CD4-positive, alpha-beta T cell treated with Interferon gamma for 1 hour (primary cell): ENCODE results near the gene CALN1.

Experiments used
- DNase-seq: peaks from one replicate; pipeline ENCODE4 v3.0.0-alpha.2; 2020

Gene CALN1

DNA sequence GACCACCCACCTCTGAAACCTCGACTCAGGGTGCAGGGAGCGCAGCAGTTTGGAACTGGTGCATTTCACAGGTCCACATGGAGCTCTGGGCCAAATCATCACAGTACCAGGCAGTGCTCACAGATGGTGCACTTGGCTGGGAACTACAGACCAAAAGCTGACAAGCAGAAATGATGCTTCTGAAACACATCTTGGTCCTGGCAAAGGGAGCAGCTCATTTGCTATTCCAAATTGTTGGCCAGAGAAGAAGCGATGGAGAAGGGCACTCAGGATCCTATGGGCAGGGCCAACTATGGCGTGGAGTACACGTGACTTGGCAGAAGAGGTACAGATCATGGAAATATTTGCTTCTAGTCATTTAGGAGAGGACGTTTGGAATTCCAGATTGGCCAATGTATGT lies 383.9 kb downstream of the CALN1 start:
- no peak for DNase-seq

- no peak for DNase-seq
These were observed 386.7 kb downstream of the CALN1 start for GRCh38 chr7:72025381-72025960.

DNA sequence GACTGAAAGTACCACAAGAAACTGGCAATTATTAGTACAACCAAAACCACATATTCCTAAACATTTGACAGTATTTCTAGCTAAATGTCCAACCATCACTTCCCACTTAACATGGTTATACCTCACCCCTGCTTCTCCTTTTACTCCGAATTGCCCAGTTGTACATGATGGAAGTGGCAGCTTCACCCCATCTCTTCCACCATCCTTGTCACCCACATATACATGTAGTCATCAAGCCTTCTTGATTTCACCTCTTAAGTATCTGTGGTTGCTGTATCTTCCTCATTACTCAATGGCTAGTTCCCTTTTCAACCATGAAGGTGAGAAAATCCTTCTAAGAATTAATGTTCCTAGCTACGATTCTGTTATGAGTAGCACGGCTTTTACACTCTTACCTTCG lies 388.2 kb downstream of the CALN1 start:
- DNase-seq, result no peak

DNA sequence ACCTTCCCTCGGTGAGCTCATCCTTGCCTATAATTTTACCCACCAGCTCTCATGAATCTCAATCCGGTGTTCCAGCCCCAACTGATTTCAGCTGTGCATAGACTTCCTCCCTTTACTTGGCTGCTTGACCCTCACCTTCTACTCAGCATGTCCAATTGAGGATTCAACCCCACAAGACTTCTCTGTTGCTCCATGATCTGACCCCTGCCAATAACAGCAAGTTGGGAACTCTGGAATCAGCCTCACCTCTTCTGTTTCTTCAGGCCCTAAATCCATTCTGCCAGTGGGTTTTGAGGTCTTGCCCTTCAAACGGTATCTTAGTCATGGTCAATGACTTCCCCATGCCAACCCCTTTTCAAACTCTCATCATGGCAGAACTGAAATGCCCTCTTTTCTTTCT lies 390.4 kb downstream of the CALN1 start:
- no peak for DNase-seq

DNA sequence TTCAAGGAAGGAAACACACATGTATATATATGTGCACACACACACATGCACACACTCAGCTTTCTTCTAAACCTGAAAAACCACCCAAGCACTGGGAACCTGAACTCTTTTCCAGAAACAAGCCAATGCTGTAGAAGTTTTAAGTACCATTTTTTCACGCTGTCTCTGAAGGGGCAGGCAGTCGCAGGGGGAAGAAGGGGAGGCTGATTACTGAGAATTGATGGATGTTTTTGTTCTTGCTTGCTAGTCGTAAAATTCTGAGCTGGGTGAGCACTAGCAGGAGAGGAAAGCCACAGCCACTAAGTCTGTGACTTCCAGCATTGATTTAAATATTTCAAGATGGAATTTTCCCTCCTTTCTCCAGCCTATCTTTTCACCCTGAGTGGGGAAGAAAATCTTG lies 391.8 kb downstream of the CALN1 start:
- DNase-seq, result no peak

GRCh38 chr7:72019436-72019835 lies 392.7 kb downstream of the CALN1 start:
- no peak for DNase-seq

GRCh38 chr7:72017756-72018155 lies 394.4 kb downstream of the CALN1 start:
- DNase-seq, result no peak

DNA sequence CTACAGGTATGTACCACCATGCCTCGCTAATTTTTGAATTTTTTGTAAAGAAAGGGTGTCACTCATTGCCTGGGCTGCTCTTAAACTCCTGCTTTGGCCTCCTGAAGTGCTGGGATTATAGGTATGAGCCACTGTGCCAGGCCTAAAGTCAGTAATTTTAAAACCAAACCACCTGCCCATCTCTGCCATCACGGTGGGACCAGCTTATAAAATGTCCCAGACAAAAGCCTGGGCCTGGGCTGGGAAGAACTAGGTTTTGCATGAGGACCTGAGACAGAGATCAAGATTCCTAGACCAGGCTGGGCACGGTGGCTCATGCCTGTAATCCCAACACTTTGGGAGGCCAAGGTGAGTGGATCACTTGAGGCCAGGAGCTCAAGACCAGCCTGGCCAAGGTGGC lies 395.6 kb downstream of the CALN1 start:
- DNase-seq, result no peak

DNA sequence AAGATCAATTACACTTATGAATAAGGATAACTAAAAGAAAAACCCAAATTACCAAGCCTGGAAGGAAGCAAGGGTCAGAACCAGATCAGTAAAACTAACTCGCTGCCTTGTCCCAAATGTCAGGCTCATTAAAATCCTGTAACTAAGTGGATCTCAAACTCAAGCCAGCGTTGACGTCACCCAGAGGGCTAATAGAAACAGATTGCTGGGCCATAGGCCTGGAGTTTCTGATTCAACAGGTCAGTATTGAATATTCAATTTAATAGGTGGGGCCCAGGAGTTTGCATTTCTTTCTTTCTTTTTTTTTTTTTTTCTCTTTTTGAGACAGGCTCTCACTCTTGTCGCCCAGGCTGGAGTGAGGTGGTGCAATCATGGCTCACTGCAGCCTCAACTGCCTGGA lies 397.0 kb downstream of the CALN1 start:
- no peak for DNase-seq

- DNase-seq, result no peak
These were observed 405.1 kb downstream of the CALN1 start for GRCh38 chr7:72007018-72007417.

- no peak for DNase-seq
These were observed 408.9 kb downstream of the CALN1 start for GRCh38 chr7:72003236-72003635.

DNA sequence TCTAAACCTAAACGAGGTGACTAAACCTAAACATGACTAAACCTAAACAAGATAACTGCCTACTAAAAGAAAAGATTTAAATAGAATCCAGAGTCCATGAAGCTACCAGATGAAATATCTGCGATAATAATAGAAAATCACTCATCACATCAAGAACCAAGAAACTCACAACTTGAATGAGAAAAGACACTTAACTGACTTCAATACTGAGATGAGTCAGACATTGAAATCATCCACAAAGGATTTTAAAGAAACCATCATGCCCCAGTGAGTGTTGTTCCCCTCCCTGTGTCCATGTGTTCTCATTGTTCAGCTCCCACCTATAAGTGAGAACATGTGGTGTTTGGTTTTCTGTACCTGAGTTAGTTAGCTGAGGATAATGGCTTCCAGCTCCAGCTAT lies 416.0 kb downstream of the CALN1 start:
- no peak for DNase-seq

- no peak for DNase-seq
These were observed 417.0 kb downstream of the CALN1 start for GRCh38 chr7:71995111-71995510.

- no peak for DNase-seq
These were observed 420.6 kb downstream of the CALN1 start for GRCh38 chr7:71991586-71991985.

DNA sequence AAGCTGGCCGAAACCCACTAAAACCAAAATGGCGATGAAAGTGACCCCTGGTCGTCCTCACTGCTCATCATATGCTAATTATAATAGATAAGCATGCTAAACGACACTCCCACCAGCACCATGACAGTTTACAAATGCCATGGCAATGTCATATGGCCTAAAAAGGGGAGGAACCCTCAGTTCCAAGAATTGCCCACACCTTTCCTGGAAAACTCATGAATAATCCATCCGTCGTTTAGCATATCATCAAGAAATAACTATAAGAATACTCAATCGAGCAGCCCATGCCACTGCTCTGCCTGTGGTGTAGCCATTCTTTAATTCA lies 422.0 kb downstream of the CALN1 start:
- DNase-seq, result no peak

DNA sequence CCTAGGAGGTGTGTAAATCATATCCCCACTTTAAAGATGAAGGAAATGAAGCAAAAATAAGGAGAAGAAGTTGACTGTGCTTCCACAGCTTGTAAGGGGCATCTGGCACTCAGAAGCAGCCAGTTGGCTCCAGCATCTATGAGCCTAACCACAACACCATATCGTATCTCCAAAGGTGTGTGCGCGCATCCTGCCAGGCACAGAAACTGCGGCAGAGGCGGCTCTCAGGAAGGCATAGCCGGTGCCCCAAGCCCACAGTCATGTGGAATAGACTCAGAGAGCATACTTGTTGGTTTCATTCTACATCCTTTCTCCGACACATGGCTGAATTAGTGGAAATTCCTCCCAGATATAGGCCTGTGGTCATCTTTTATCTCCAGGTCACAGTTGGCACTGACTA lies 423.9 kb downstream of the CALN1 start:
- no peak for DNase-seq

DNA sequence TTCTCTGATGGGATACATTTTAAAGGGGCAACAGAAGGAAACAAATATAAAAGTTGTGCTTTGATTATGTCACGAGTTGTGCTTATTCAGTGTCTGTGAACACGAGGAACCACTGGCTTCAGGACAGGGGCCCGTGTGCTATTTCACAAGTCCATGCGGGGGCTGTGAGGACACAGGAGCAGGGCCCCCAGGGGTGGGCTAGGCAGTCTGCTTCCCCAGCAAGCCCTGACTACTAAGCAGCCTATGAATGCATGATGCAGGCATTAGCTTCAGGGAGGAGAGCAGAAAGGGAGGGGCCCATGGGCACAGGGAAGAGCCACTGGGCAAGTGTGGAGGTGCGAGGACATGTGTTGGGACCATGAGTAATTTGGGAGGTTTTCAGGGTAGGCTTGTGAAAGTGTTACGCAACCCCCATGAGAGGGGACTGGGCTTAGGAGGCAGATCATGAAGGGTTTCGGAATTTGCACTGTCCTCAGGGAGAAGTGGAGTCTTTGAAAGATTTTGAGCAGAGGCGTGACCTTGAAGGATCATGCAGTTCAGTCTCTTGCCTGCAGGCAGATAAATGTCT lies 424.9 kb downstream of the CALN1 start:
- DNase-seq, result no peak

DNA sequence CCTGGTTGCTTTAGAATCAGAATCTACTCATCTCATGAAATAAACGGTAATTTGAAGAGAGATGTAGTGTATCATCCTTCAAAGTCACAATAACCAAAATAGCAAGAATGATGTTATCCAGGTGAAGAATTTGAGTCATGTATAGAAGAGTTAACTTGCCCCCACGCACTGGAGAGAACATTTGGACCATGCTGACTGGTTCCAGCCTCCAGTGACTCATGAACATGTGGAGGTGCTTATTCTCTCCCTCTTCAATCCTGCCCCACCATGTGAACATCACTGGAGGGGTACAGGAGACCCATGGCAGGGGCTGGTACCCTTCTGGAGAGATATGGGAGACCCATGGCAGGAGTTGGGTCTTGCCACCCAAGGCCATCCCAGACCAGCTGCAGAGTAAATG lies 427.8 kb downstream of the CALN1 start:
- no peak for DNase-seq

DNA sequence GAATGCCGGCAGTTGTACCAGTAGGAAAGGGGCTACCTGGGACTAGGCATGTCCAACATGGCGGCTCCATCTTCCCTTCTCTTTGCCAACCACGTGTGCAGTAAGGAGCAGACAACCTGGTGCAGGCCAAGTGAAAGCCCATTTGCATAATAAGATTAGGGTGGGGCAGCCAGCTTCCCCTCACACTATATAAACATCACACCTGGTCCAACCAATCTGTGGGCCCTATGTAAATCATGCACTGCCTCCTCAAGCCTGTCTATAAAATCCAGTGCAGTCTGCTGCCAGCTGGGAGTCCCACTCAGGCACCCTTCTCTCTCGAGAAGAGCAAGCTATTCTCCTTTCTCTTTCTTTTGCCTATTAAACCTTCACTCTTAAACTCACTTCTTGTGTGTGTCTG lies 429.3 kb downstream of the CALN1 start:
- DNase-seq, result no peak

- DNase-seq, result no peak
These were observed 435.5 kb downstream of the CALN1 start for GRCh38 chr7:71976645-71977044.

DNA sequence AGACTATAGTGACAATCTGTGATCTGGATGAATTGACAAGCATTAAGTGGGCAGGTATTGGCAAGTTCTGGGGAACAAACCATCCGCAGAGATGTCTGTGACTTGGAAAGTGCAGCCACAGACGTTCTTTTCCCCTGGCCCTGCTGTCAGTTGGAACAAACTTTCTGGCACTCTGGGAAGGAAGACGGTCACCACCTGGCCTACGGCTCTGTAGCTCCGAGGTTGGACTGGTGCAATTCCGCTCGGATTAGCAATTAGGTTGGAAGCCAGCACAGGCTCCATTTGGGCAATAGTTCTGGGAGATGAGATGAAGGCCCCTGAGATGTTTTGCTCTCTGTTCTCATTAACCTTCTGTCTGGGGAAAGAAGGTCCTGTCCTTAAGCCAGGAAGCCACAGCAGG lies 437.5 kb downstream of the CALN1 start:
- DNase-seq, result no peak

- no peak for DNase-seq
These were observed 439.6 kb downstream of the CALN1 start for GRCh38 chr7:71972534-71972933.

DNA sequence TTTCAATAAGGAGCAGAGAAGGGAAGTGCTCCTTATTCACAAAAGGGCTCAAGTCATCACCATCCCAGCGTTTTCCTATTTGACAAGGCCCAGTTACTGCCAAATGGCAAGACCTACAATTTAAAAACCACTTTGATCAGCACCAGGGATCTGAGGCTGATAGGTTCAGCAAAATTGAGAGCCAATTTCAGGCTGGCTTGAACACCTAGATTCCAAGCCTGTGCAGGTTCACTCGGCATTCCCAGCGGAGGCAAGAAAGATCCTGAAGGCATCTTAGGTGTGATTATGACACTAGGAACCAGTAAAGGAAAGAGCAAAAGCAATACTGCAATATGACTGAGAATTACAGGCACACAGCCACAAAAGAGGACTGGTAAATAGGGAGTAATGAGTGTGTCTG lies 441.4 kb downstream of the CALN1 start:
- no peak for DNase-seq

GRCh38 chr7:71962636-71963035 lies 449.5 kb downstream of the CALN1 start:
- no peak for DNase-seq

DNA sequence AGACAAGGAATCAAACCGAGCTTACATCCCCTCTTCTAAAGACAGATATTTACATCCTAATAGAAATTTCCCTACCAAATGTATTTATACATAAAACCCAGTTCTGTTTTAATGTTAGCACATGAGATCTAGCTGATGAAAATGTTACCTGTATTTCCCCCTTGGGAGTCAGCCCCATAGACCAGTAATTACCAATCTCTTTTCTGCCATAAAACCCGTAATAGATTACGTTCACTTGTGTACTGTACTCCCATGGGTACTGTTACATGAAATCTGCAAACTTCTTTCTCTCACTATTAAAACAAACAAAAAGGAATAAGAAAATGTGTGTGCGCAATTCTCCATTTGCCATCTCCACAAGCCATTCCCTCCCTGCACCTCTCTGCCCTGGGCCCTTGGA lies 450.9 kb downstream of the CALN1 start:
- DNase-seq, result no peak

DNA sequence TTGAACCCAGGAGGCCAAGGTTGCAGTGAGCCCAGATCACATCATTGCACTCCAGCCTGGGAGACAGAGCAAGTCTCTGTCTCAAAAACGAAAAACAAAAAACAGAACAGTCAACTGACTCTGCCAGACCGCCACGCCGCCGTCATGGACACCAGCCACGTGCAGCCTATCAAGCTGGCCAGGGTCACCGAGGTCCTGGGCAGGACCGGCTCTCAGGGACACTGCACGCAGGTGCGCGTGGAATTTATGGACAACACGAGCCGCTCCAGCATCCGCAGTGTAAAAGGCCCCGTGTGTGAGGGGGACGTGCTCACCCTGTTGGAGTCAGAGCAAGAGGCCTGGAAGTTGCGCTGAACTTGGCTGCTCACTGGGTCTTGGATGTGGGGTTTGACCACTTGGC lies 470.0 kb downstream of the CALN1 start:
- no peak for DNase-seq
